CD4-positive, alpha-beta T cell (primary cell): ENCODE results near the gene HOMER1. TPM values are rescaled to one million over a fixed set of nuclear protein-coding genes. Genes with fewer than 3 reads are reported as not detected.

Source experiments
- ATAC-seq: fragments of 200-7000 bp; cut with Tn5 transposase; one replicate; pipeline ENCODE4 v1.10.0; 2022; ENCODE audit warnings: mild to moderate bottlenecking; ENCODE audit not compliant: poor library complexity
- CTCF ChIA-PET: fragments of 350-600 bp; sonication (Branson Sonifier 250); formaldehyde crosslinking; loops from one replicate; lab custom pipeline; 2021; ENCODE audit warnings: antibody characterized with exemption, inconsistent platforms; lab: Charles Lee
- POLR2A ChIA-PET: fragments of 350-600 bp; sonication (Branson Sonifier 250); formaldehyde crosslinking; loops from one replicate; lab custom pipeline; 2021; ENCODE audit warnings: antibody characterized with exemption, inconsistent platforms; lab: Charles Lee
- DNase-seq, 14 experiments: peaks; one replicate each; pipeline ENCODE4 v3.0.0-alpha.2; 2013 to 2020; ENCODE audit warnings: mixed read lengths in 2 of 14
- H3K27ac ChIP-seq, 2 donors: one replicate each; pipeline versions ENCODE4 v1.5.1 to v1.7.0; 2013; ENCODE audit warnings: low read length in 2 of 2, low read depth in 1 of 2, mild to moderate bottlenecking in 1 of 2
- H3K27me3 ChIP-seq, 2 experiments: 1 replicate in 1 of 2; 2 replicates in 1 of 2; pipeline versions ENCODE4 v1.6.1 to v1.7.0; 2013; ENCODE audit warnings: low read length in 2 of 2, control low read depth in 1 of 2, mild to moderate bottlenecking in 1 of 2, moderate library complexity in 1 of 2; ENCODE audit not compliant: insufficient read depth in 2 of 2, control insufficient read depth in 1 of 2
- H3K36me3 ChIP-seq: one replicate; pipeline ENCODE4 v1.6.1; 2013; ENCODE audit warnings: low read length, control low read depth; ENCODE audit not compliant: insufficient read depth
- H3K4me1 ChIP-seq: one replicate; pipeline ENCODE4 v1.6.1; 2013; ENCODE audit warnings: low read length, control low read depth; ENCODE audit not compliant: insufficient read depth
- H3K4me3 ChIP-seq: one replicate; pipeline ENCODE4 v1.5.1; 2013; ENCODE audit warnings: mild to moderate bottlenecking, low read length, moderate library complexity
- H3K9me3 ChIP-seq, 2 experiments: 1 replicate in 1 of 2; 2 replicates in 1 of 2; pipeline versions ENCODE4 v1.6.1 to v1.7.0; 2013; ENCODE audit warnings: low read length in 2 of 2, mild to moderate bottlenecking in 2 of 2, control low read depth in 1 of 2, moderate library complexity in 1 of 2; ENCODE audit not compliant: control insufficient read depth in 1 of 2, insufficient read depth in 1 of 2
- H3K27ac Mint-ChIP-seq: one replicate; pipeline ENCODE4 v1.8.0; 2020; ENCODE audit warnings: mixed read lengths
- H3K27me3 Mint-ChIP-seq: one replicate; pipeline ENCODE4 v1.8.0; 2021; ENCODE audit warnings: mixed read lengths
- H3K36me3 Mint-ChIP-seq: one replicate; pipeline ENCODE4 v1.8.0; 2021; ENCODE audit warnings: low read depth, mixed read lengths
- H3K4me1 Mint-ChIP-seq: one replicate; pipeline ENCODE4 v1.8.0; 2021; ENCODE audit warnings: low read depth, mixed read lengths
- H3K4me3 Mint-ChIP-seq: one replicate; pipeline ENCODE4 v1.8.0; 2020; ENCODE audit warnings: mild to moderate bottlenecking, mixed read lengths
- H3K9me3 Mint-ChIP-seq: one replicate; pipeline ENCODE4 v1.8.0; 2020; ENCODE audit warnings: mixed read lengths
- CTCF ChIP-seq: fragments of 200-600 bp; IDR thresholded peaks from one replicate; pipeline ENCODE4 v1.8.0; 2022; ENCODE audit warnings: antibody characterized with exemption, mild to moderate bottlenecking
- intact Hi-C, 2 experiments: fragments of 100-400 bp; cut with DNase I in 1 of 2; cut with micrococcal nuclease in 1 of 2; formaldehyde crosslinking; loops; one replicate each; pipeline versions ENCODE4 v1.15.1 to v1.9.0; 2023 to 2025; cut with DNase I, micrococcal nuclease
- total RNA-seq, 174 experiments: library from RNA in 2 of 174; stranded (reverse) in 2 of 174; gene quantifications; one replicate each; pipeline ENCODE4 v1.2.3 and lab custom pipeline; 2021 to 2026

HOMER1 gene
- total RNA-seq, 2 experiments from 2014 or later = 2.1 TPM

- ATAC-seq (no peak), DNase-seq (no peak)
- H3K27ac ChIP-seq = no peak overlapping the region
- CTCF ChIA-PET = no interaction called here
- no peaks in the 10 kb centered on the region for H3K36me3 Mint-ChIP-seq
- no peaks in the 10 kb centered on the region for H3K4me1 ChIP-seq
- no peak overlapping the region for H3K4me3 Mint-ChIP-seq
- H3K9me3 Mint-ChIP-seq = no peaks in the 10 kb centered on the region
- intact Hi-C loops = no loop called here
- no peak for TF ChIP-seq CTCF
- no peaks in the 10 kb centered on the region for H3K27me3 ChIP-seq
- H3K4me1 Mint-ChIP-seq = no peaks in the 10 kb centered on the region
- H3K27me3 Mint-ChIP-seq = no peaks in the 10 kb centered on the region
- H3K36me3 ChIP-seq = no peaks in the 10 kb centered on the region
- H3K27ac Mint-ChIP-seq = no peak overlapping the region
- H3K9me3 ChIP-seq = no peaks in the 10 kb centered on the region
- H3K4me3 ChIP-seq = no peak overlapping the region
- POLR2A ChIA-PET = no interaction called here
Observed at GRCh38 chr5:79487251-79487650, 26.7 kb downstream of the HOMER1 start.

- H3K4me3 ChIP-seq = no peak overlapping the region
- ChIA-PET POLR2A (no interaction called here), CTCF (interaction anchor here (1.0 kb wide), 1 partner anchor 12 kb away, joined by 4 read pairs; no protein-coding TSS in a partner anchor)
- H3K4me1 Mint-ChIP-seq = no peaks in the 10 kb centered on the region
- no peaks in the 10 kb centered on the region for H3K36me3 ChIP-seq
- H3K4me3 Mint-ChIP-seq = no peak overlapping the region
- ATAC-seq (no peak), DNase-seq (no peak)
- H3K9me3 ChIP-seq = no peaks in the 10 kb centered on the region
- H3K4me1 ChIP-seq = no peaks in the 10 kb centered on the region
- intact Hi-C loops = no loop called here
- no peak overlapping the region for H3K27ac Mint-ChIP-seq
- H3K36me3 Mint-ChIP-seq = no peaks in the 10 kb centered on the region
- no peaks in the 10 kb centered on the region for H3K27me3 ChIP-seq
- H3K27me3 Mint-ChIP-seq = no peaks in the 10 kb centered on the region
- no peak overlapping the region for H3K27ac ChIP-seq
- H3K9me3 Mint-ChIP-seq = no peaks in the 10 kb centered on the region
- TF ChIP-seq CTCF = no peak
Observed at GRCh38 chr5:79486116-79486515, 27.8 kb downstream of the HOMER1 start.

- Mint-ChIP-seq H3K36me3 (no peaks in the 10 kb centered on the region), H3K9me3 (no peaks in the 10 kb centered on the region), H3K27ac (no peak overlapping the region), H3K4me3 (no peak overlapping the region), H3K27me3 (no peaks in the 10 kb centered on the region), H3K4me1 (no peaks in the 10 kb centered on the region)
- Histone ChIP-seq H3K4me1 (no peaks in the 10 kb centered on the region), H3K9me3 (no peaks in the 10 kb centered on the region), H3K27me3 (no peaks in the 10 kb centered on the region), H3K27ac (no peak overlapping the region), H3K36me3 (no peaks in the 10 kb centered on the region), H3K4me3 (no peak overlapping the region)
- intact Hi-C loops = no loop called here
- DNase-seq (no peak), ATAC-seq (no peak)
- ChIA-PET CTCF (interaction anchor here (0.7 kb wide), 1 partner anchor 1669 kb away, joined by 3 read pairs; no protein-coding TSS in a partner anchor), POLR2A (no interaction called here)
- TF ChIP-seq CTCF = no peak
Observed at GRCh38 chr5:79484731-79485130, 29.2 kb downstream of the HOMER1 start.
